G401.6 (cell line): ENCODE data around the gene KCNMB2.
"Not testable (repeated sequence)": the region's sequence is repeated elsewhere in the genome, so short reads cannot be mapped to it uniquely, and the experiment has no call there.

Experiments
- FAIRE-seq: peaks from 2 replicates; lab custom pipeline; 2012; peaks lifted over from hg19 to GRCh38; lab: Jason Lieb, UNC

The KCNMB2 gene

GRCh38 chr3:178536211-178537079, at the start of gene KCNMB2:
TSS of gene KCNMB2 (plus strand) at chr3:178536436.
- FAIRE-seq: no peak

- FAIRE-seq: no peak
Observed at GRCh38 chr3:178486903-178487302, 49.3 kb upstream of the KCNMB2 start.

GRCh38 chr3:178487752-178488151, 48.5 kb upstream of the KCNMB2 start:
- FAIRE-seq: no peak

GRCh38 chr3:178491751-178492150, 44.5 kb upstream of the KCNMB2 start:
- FAIRE-seq: no peak

- no peak for FAIRE-seq
Observed at GRCh38 chr3:178492491-178492890, 43.7 kb upstream of the KCNMB2 start.

- FAIRE-seq: no peak
Observed at GRCh38 chr3:178494386-178494785, 41.9 kb upstream of the KCNMB2 start.

GRCh38 chr3:178496911-178497310, 39.3 kb upstream of the KCNMB2 start:
- no peak for FAIRE-seq

GRCh38 chr3:178498871-178499270, 37.4 kb upstream of the KCNMB2 start:
- no peak for FAIRE-seq

GRCh38 chr3:178500631-178501030, 35.6 kb upstream of the KCNMB2 start:
- FAIRE-seq: no peak

- FAIRE-seq: no peak
Observed at GRCh38 chr3:178504128-178504527, 32.1 kb upstream of the KCNMB2 start.

GRCh38 chr3:178505832-178506231, 30.4 kb upstream of the KCNMB2 start:
- no peak for FAIRE-seq

GRCh38 chr3:178507507-178508442, 28.5 kb upstream of the KCNMB2 start:
- no peak for FAIRE-seq

- FAIRE-seq: no peak
Observed at GRCh38 chr3:178508443-178508825, 27.8 kb upstream of the KCNMB2 start.

GRCh38 chr3:178510496-178510895, 25.7 kb upstream of the KCNMB2 start:
- FAIRE-seq: no peak

- FAIRE-seq: no peak
Observed at GRCh38 chr3:178512647-178513046, 23.6 kb upstream of the KCNMB2 start.

GRCh38 chr3:178513546-178514380, 22.5 kb upstream of the KCNMB2 start:
- FAIRE-seq: no peak

- no peak for FAIRE-seq
Observed at GRCh38 chr3:178514401-178514800, 21.8 kb upstream of the KCNMB2 start.

- not testable (repeated sequence) for FAIRE-seq
Observed at GRCh38 chr3:178515076-178515744, 21.0 kb upstream of the KCNMB2 start.

- no peak for FAIRE-seq
Observed at GRCh38 chr3:178517665-178518334, 18.4 kb upstream of the KCNMB2 start.

- FAIRE-seq: no peak
Observed at GRCh38 chr3:178518660-178519396, 17.4 kb upstream of the KCNMB2 start.
